WERI-Rb-1 (cell line): ENCODE results near the gene ITGAV.

Source experiments
- DNase-seq: peaks from one replicate; pipeline ENCODE4 v3.0.0-alpha.2; 2020
- H3K27ac ChIP-seq: fragments of 250-450 bp; sonication (Bioruptor Pico); 2 replicates; pipeline ENCODE4 v1.5.1; 2020; ENCODE audit warnings: mild to moderate bottlenecking, moderate library complexity
- H3K27me3 ChIP-seq: fragments of 250-450 bp; sonication (Bioruptor Pico); 2 replicates; pipeline ENCODE4 v1.5.1; 2021; ENCODE audit warnings: mild to moderate bottlenecking, low read depth, moderate library complexity; ENCODE audit not compliant: insufficient read depth, severe bottlenecking
- H3K36me3 ChIP-seq: fragments of 250-450 bp; sonication (Bioruptor Pico); 2 replicates; pipeline ENCODE4 v1.5.1; 2020; ENCODE audit warnings: mild to moderate bottlenecking, moderate library complexity
- H3K4me3 ChIP-seq: 2 replicates; pipeline ENCODE4 v1.5.1; 2011; ENCODE audit warnings: low read depth, mild to moderate bottlenecking, control low read depth, low read length
- H3K9me3 ChIP-seq: fragments of 250-450 bp; sonication (Bioruptor Pico); 2 replicates; pipeline ENCODE4 v1.5.1; 2021; ENCODE audit warnings: mild to moderate bottlenecking, moderate library complexity; ENCODE audit not compliant: severe bottlenecking
- TF ChIP-seq, protein P1 (sequence below): IDR thresholded peaks from 2 replicates; pipeline ENCODE4 v1.5.1; 2011; ENCODE audit warnings: low read depth, mild to moderate bottlenecking, control low read depth, inconsistent platforms, low read length

The ITGAV gene

DNA sequence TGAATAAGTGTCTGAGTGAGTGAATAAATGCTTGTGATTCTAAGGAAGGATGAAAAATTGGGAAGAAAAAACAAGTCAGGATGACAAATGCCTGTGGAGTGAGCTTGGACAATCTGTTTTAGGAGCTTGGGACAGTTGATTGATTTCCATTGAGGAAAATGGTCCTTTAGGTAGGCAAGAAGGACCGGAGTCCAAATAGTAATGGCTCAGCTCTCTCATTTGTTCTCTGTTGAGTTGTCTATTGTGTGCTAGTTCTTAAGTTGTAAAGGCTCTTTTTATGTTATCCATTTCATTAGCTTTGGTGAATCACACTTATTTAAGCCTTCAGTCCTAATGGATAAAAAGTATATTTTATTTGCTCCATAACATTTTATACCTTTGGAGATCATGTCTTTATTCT, 135.9 kb downstream of the ITGAV start:
- Histone ChIP-seq H3K27ac (no peak overlapping the region), H3K9me3 (no peaks in the 10 kb centered on the region), H3K27me3 (no peaks in the 10 kb centered on the region), H3K4me3 (no peak overlapping the region), H3K36me3 (no peaks in the 10 kb centered on the region)
- TF ChIP-seq, protein P1, sequence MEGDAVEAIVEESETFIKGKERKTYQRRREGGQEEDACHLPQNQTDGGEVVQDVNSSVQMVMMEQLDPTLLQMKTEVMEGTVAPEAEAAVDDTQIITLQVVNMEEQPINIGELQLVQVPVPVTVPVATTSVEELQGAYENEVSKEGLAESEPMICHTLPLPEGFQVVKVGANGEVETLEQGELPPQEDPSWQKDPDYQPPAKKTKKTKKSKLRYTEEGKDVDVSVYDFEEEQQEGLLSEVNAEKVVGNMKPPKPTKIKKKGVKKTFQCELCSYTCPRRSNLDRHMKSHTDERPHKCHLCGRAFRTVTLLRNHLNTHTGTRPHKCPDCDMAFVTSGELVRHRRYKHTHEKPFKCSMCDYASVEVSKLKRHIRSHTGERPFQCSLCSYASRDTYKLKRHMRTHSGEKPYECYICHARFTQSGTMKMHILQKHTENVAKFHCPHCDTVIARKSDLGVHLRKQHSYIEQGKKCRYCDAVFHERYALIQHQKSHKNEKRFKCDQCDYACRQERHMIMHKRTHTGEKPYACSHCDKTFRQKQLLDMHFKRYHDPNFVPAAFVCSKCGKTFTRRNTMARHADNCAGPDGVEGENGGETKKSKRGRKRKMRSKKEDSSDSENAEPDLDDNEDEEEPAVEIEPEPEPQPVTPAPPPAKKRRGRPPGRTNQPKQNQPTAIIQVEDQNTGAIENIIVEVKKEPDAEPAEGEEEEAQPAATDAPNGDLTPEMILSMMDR = no peak
- no peak for DNase-seq

DNA sequence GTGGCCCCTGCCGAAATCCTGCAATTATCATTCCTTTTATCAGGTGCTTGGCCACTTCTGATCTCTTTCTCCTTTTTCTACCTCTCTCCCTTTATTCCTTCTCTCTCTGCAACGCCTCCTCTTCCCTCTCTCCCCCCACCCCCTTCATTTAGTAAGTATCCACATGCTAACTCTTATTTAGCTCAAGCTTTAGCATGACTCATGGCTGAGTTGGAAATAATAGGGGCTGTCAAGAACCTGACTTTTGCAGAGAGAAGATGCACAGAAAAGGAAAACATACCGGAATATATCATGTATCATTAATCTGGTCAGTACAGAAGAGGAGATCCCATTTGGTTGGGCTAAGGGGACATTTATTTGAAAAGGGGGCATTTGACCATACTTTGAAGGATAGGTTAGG, 137.1 kb downstream of the ITGAV start:
- H3K27me3 ChIP-seq = no peaks in the 10 kb centered on the region
- no peak overlapping the region for H3K27ac ChIP-seq
- no peak overlapping the region for H3K4me3 ChIP-seq
- no peaks in the 10 kb centered on the region for H3K36me3 ChIP-seq
- TF ChIP-seq, protein P1 = no peak
- no peak for DNase-seq
- H3K9me3 ChIP-seq = peaks cover 3% of the 10 kb centered on the region

DNA sequence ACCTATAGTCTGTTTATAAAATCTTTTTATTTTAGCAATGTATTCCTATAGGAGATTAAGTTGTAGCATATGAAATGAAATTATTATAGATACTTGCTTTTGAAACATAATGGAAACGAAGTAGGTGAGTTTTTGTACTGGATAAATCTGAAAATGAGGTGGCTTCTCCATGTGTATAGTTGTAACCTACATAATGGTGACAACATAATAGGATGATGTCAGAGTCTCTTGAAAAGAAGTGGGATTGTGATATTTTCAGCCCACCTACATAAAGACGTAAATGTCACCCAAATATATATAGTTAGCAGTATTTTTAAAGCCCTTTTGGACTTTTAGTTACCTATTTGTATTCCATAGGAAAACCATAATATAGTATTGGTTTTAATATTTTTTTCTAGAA, 138.8 kb downstream of the ITGAV start:
- TF ChIP-seq, protein P1 = no peak
- H3K27ac ChIP-seq = no peak overlapping the region
- H3K27me3 ChIP-seq = no peaks in the 10 kb centered on the region
- peaks cover 3% of the 10 kb centered on the region for H3K9me3 ChIP-seq
- DNase-seq = no peak
- no peaks in the 10 kb centered on the region for H3K36me3 ChIP-seq
- H3K4me3 ChIP-seq = no peak overlapping the region
